Neural progenitor cell (in vitro differentiated cells): ENCODE data around the gene FAM193B.

Experiments
- CTCF ChIP-seq: fragments of 200-600 bp; sonication (generic); IDR thresholded peaks from 2 replicates; pipeline ENCODE4 v1.5.1; 2017; ENCODE audit warnings: antibody characterized with exemption, mild to moderate bottlenecking
- EZH2 ChIP-seq: fragments of 200-600 bp; sonication (generic); IDR thresholded peaks from 2 replicates; pipeline ENCODE4 v1.6.1; 2017; ENCODE audit warnings: antibody characterized with exemption, mild to moderate bottlenecking, moderate library complexity
- EZH2phosphoT487 ChIP-seq: fragments of 200-600 bp; sonication (generic); IDR thresholded peaks from 2 replicates; pipeline ENCODE4 v1.6.1; 2017; ENCODE audit warnings: antibody characterized with exemption

GRCh38 chr5:177474846-177475562 is 79.4 kb downstream of the FAM193B start:
- TF ChIP-seq EZH2phosphoT487 = no peak
- TF ChIP-seq CTCF = no peak
- no peak for TF ChIP-seq EZH2
